GM21360 (cell line): ENCODE measurements around the gene MAZ.

Experiments used
- ATAC-seq: cut with Tn5 transposase; IDR thresholded peaks from one replicate; pipeline ENCODE4 v1.9.1; 2021; ENCODE audit warnings: mild to moderate bottlenecking, moderate library complexity; ENCODE audit not compliant: unreplicated experiment

Gene MAZ

DNA sequence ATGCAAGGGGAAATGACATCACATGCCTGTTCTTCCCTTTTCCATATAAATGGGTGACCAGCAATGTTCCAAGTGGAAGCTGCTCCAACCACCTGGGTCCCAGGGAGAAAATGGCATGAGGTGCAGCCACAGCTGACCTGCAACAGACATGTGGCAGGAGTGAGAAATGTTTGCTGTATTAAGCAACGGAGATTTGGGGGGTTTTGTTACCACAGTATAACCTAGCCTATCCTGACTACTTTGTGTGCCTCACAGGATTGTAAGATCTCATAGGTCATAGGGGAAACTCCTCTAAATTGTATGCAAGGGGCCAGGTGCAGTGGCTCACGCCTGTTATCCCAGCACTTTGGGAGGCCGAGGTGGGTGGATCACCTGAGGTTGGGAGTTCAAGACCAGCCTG lies 44.7 kb downstream of the MAZ start:
- no peak for ATAC-seq

DNA sequence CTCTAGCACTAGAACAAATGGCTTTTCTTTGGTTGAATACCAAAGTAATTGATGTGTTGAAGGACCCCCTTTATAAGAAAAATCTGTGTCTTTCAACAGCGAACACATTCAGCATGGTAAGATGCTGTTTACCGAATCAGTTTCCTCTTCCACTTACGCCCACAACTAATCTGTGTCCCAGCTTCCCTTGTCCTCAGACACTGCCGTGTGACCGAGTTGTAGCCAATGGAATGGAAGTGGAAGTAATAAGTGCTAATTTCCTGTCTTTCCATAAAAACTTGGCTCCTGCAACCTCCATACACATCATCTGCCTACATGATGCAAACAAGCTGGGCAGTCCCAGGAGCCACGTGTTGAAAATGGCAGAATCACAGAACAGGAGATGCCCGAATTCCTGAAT lies 46.3 kb downstream of the MAZ start:
- no peak for ATAC-seq

DNA sequence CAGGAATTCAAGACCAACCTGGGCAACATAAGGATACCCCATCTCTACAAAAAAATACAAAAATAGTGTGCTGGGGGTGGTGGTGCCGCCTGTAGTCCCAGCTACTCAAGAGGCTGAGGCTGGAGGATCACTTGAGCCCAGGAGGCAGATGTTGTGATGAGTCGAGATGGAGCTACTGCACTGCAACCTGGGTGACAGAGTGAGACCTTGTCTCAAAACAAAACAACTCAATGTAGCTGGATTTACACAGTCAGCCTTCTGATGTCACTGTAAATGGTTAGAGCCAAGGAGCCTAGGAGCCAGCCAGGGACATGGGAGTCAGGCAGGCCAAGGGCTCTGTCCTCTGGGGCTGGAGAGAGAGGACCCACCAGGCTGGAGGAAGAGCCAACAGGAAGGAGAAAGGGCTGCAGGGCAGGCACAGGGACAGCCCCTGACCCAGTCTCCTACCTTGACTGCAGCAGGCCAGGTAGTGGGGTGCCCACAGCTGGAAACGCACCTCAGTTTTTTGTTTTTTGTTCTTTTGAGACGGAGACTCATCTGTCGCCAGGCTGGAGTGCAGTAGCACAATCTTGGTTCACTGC lies 48.3 kb downstream of the MAZ start:
- ATAC-seq: no peak

DNA sequence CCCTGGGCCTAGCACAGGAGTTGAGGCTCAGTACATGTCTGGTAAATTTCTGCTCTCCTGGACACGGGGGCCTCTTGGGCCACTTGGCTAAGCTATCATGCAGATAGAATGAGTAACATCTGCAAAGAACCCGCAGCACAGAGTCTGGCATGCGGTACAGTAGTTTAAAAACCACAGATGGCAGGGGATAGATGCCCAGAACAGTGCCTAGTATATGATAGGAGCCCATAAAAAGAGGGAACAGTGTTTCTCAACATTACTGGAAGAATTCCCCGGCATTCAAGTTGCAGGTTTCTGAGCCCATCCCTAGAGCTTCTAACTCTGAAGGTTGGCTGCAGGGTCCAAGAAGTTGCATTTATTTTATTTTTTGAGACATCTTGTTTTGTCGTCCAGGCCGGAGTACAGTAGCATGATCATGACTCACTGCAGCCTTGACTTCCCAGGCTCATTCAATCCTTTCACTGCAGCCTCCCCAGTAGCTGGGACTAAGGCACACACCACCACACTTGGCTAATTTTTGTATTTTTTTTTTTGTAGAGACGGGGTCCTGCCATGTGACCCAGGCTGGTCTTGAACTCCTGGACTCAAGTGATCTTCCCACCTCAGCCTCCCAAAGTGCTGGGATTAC lies 50.9 kb downstream of the MAZ start:
- ATAC-seq: no peak

DNA sequence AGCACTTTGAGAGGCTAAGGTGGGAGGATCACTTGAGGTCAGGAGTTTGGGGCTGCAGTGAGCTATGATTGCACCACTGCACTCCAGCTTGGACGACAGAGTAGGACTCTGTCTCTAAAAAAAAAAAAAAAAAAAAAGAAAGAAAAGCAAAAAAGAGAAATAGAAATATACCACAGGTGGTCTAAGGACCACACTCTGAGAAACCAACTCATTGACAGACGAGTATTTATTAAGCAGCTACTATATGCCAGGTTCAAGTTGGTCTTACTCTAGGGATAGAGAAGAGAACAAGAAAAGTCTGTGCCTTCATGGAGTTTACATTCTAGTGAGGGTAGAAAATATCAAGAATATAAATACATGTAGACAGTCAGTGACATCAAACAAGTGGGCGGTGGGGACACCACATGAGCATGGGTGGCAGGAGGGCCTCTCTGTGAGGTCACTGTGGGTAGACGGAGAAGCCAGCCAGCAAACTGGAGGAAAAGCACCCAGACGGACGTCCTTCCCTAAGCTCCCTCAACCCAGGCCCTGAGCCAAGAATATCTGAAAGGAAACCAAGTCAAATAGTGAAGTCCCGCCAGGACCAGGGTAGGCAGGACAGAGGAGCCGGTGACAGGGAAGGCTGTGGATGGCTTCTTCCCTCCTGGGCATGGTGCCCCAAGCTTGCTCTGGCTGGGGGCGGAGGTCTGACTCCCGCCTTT lies 52.0 kb downstream of the MAZ start:
- ATAC-seq: no peak

DNA sequence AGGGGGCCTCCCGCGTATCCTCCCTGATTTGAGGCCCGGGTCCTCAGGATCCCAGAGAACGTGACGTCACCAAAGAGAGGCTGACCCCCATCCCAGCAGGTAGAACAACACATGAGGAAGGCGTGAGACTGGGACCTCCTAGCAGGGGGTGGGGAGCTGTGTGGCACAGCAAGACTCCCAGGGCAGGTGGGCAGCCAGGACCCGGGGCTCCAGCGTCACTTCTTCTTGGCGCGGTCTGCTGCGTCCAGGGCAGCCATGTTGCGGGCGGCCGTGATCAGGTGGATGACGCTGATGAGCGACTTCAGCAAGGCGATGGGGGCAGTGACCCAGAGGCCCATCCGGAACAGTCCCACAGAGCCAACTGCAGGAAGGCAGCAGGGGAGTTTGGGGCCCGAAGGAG lies 52.6 kb downstream of the MAZ start:
- ATAC-seq: no peak

DNA sequence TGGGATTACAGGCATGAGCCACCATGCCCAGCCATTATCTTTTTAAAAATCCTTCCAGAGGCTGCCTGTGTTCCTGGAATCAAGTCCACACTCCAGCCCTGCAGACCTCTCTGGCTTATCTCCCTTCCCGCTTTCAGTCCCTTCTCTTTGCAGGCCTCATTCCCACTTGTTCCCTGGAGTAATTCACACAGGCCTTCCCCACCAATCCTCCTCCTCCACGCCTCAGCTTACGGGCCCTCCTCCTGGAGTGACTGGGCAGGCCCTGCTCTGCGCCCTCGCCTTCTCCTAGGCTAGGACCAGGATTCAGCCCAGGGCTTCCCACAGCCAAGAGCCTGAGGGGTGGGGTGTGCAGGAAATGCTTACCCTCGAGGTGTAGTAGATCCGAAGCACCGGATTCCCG lies 53.9 kb downstream of the MAZ start:
- ATAC-seq: no peak
